CD14-positive monocyte (primary cell): Measurements from ENCODE around the gene SFXN2. TPM values are rescaled to one million over a fixed set of nuclear protein-coding genes. Genes with fewer than 3 reads are reported as not detected.

Source experiments
- DNase-seq, 3 donors: peaks; one replicate each; pipeline ENCODE4 v3.0.0-alpha.2; 2011 to 2022
- H2AFZ ChIP-seq: 2 replicates; pipeline ENCODE4 v1.6.0; 2012; ENCODE audit warnings: mild to moderate bottlenecking, low read depth, low read length, inconsistent platforms; ENCODE audit not compliant: insufficient read depth, poor library complexity, severe bottlenecking
- H3K27ac ChIP-seq, 2 donors: 1 replicate in 1 of 2; 2 replicates in 1 of 2; pipeline ENCODE4 v1.5.1; 2012 to 2013; ENCODE audit warnings: low read length in 2 of 2, control low read depth in 1 of 2, inconsistent platforms in 1 of 2, low read depth in 1 of 2, mild to moderate bottlenecking in 1 of 2
- H3K27me3 ChIP-seq, 2 donors: one replicate each; pipeline versions ENCODE4 v1.6.0 to v1.6.1; 2011 to 2013; ENCODE audit warnings: low read length in 2 of 2; ENCODE audit not compliant: control insufficient read depth in 2 of 2, insufficient read depth in 2 of 2
- H3K36me3 ChIP-seq, 2 donors: replicated peaks in 1 of 2; 1 replicate in 1 of 2; 2 replicates in 1 of 2; pipeline versions ENCODE4 v1.5.1 to v1.6.1; 2012 to 2013; ENCODE audit warnings: low read length in 2 of 2, control low read depth in 1 of 2, inconsistent platforms in 1 of 2, mild to moderate bottlenecking in 1 of 2; ENCODE audit not compliant: insufficient read depth in 2 of 2, control insufficient read depth in 1 of 2
- H3K4me1 ChIP-seq, 2 donors: 1 replicate in 1 of 2; 2 replicates in 1 of 2; pipeline versions ENCODE4 v1.5.1 to v1.6.1; 2012 to 2013; ENCODE audit warnings: low read length in 2 of 2, control low read depth in 1 of 2, inconsistent platforms in 1 of 2, mild to moderate bottlenecking in 1 of 2, moderate library complexity in 1 of 2; ENCODE audit not compliant: insufficient read depth in 2 of 2, control insufficient read depth in 1 of 2
- H3K4me2 ChIP-seq: replicated peaks from 2 replicates; pipeline ENCODE3; 2012; ENCODE audit warnings: low read length, moderate library complexity, mild to moderate bottlenecking; ENCODE audit not compliant: poor library complexity, severe bottlenecking; ENCODE audit errors: extremely low read depth
- H3K4me3 ChIP-seq, 3 experiments: fragments of 200-600 bp in 1 of 3; sonication (generic) in 1 of 3; replicated peaks in 1 of 3; 1 replicate in 2 of 3; 2 replicates in 1 of 3; pipeline ENCODE4 v1.5.1; 2011 to 2013; ENCODE audit warnings: low read length in 3 of 3, mild to moderate bottlenecking in 3 of 3, control low read depth in 2 of 3, low read depth in 2 of 3, inconsistent platforms in 1 of 3, moderate library complexity in 1 of 3
- H3K79me2 ChIP-seq: 2 replicates; pipeline ENCODE4 v1.6.0; 2012; ENCODE audit warnings: mild to moderate bottlenecking, control low read depth, inconsistent platforms, low read length, moderate library complexity; ENCODE audit not compliant: insufficient read depth
- H3K9ac ChIP-seq: 2 replicates; pipeline ENCODE4 v1.6.0; 2017; ENCODE audit warnings: low read length, mild to moderate bottlenecking; ENCODE audit not compliant: insufficient read depth, poor library complexity, severe bottlenecking
- H3K9me3 ChIP-seq, 2 donors: replicated peaks in 1 of 2; 1 replicate in 1 of 2; 2 replicates in 1 of 2; pipeline versions ENCODE4 v1.5.1 to v1.6.1; 2012 to 2013; ENCODE audit warnings: low read length in 2 of 2, control low read depth in 1 of 2; ENCODE audit not compliant: control insufficient read depth in 1 of 2, insufficient read depth in 1 of 2
- H4K20me1 ChIP-seq: 2 replicates; pipeline ENCODE4 v1.6.0; 2012; ENCODE audit warnings: mild to moderate bottlenecking, low read length, control low read depth, moderate library complexity; ENCODE audit not compliant: insufficient read depth
- H3K27ac Mint-ChIP-seq, 7 donors: one replicate each; pipeline ENCODE4 v1.8.0; 2020; ENCODE audit warnings: mild to moderate bottlenecking in 7 of 7, mixed read lengths in 7 of 7, moderate library complexity in 6 of 7, inconsistent platforms in 2 of 7
- H3K27me3 Mint-ChIP-seq, 3 donors: one replicate each; pipeline ENCODE4 v1.8.0; 2021 to 2022; ENCODE audit warnings: low read depth in 3 of 3, mild to moderate bottlenecking in 3 of 3, mixed read lengths in 3 of 3, moderate library complexity in 3 of 3, inconsistent platforms in 1 of 3
- H3K36me3 Mint-ChIP-seq, 2 donors: one replicate each; pipeline ENCODE4 v1.8.0; 2020; ENCODE audit warnings: mixed read lengths in 2 of 2, inconsistent platforms in 1 of 2, mild to moderate bottlenecking in 1 of 2
- H3K4me1 Mint-ChIP-seq: one replicate; pipeline ENCODE4 v1.8.0; 2020; ENCODE audit warnings: mild to moderate bottlenecking, mixed read lengths
- H3K4me3 Mint-ChIP-seq, 2 donors: one replicate each; pipeline ENCODE4 v1.8.0; 2020; ENCODE audit warnings: mild to moderate bottlenecking in 2 of 2, mixed read lengths in 2 of 2, moderate library complexity in 1 of 2
- H3K9me3 Mint-ChIP-seq, 7 donors: one replicate each; pipeline ENCODE4 v1.8.0; 2020 to 2022; ENCODE audit warnings: mixed read lengths in 7 of 7, mild to moderate bottlenecking in 6 of 7, moderate library complexity in 6 of 7, inconsistent platforms in 2 of 7
- WGBS: methylation state at CpG from one replicate; pipeline ENCODE4 v1.1.5; 2013; ENCODE audit warnings: missing lambda C conversion rate; ENCODE audit not compliant: insufficient coverage; 5-methylcytosine and 5-hydroxymethylcytosine counted together
- intact Hi-C, 2 donors: fragments of 100-400 bp; cut with micrococcal nuclease; formaldehyde crosslinking; loops; one replicate each; pipeline versions ENCODE4 v1.15.0 to v1.15.1; 2023
- polyA plus RNA-seq, 3 donors: library from polyadenylated mRNA; depleted of rRNA in 1 of 3; unstranded in 2 of 3; stranded (reverse) in 1 of 3; fragments of 300-500 nt in 2 of 3; fragments of >200 nt in 1 of 3; fragmentation: Illumina TruSeq in 2 of 3; gene quantifications; 1 replicate in 2 of 3; 2 replicates in 1 of 3; pipeline ENCODE4 v1.2.3, GENCODE V29; 2012 to 2021
- TF ChIP-seq, protein P1 (sequence below): fragments of 200-600 bp; IDR thresholded peaks from one replicate; pipeline ENCODE4 v1.8.0; 2022; ENCODE audit warnings: antibody characterized with exemption, mild to moderate bottlenecking

The SFXN2 gene
- polyA plus RNA-seq, 3 donors: 1.3 to 2.0 (median 1.8) TPM

DNA sequence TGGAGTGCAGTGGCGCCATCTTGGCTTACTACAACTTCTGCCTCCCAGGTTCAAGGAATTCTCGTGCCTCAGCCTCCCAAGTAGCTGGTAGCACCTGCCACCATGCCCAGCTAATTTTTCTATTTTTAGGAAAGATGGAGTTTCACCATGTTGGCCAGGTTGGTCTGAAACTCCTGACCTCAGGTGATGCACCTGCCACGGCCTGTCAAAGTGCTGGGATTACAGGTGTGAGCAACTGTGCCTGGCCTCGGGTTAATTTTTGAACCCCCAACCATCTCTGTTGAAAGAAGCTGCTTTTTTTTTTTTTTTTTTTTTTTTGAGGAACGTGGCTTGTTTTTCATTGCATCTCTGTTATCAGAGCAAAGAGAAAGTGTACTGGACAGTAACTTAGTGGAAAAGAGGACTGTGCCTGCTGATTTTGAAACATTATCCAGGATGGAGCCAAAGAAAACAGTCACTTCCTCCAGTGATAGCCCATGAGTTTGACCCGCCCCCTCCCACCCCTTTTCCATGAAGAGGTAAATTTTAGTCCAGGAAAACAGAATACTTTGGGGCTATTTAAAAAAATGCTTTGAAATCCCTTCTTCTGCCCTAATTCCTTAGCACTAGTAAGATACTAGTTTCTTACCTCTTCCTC, 67.6 kb downstream of the SFXN2 start:
- H3K27me3 Mint-ChIP-seq: peaks cover 0 to 1% (median 0%) of the 10 kb centered on the region in 3 donors
- peak overlapping the region in 6 of 7 donors; percentile 73 to 95 (median 90) for H3K27ac Mint-ChIP-seq
- Histone ChIP-seq H3K4me1 (peaks cover 54 to 62% of the 10 kb centered on the region in 2 donors), H3K36me3 (peaks cover 6 to 31% of the 10 kb centered on the region in 2 donors), H4K20me1 (peaks cover 46% of the 10 kb centered on the region), H3K9ac (no peak overlapping the region), H3K4me3 (no peak overlapping the region), H3K27me3 (no peaks in the 10 kb centered on the region), H3K4me2 (no peak overlapping the region), H3K27ac (peak overlapping the region in 1 of 2 donors; percentile 69), H2AFZ (no peak overlapping the region), H3K9me3 (no peaks in the 10 kb centered on the region), H3K79me2 (peaks cover 96% of the 10 kb centered on the region)
- H3K4me1 Mint-ChIP-seq: peaks cover 61% of the 10 kb centered on the region
- H3K36me3 Mint-ChIP-seq: peaks cover 29 to 50% of the 10 kb centered on the region in 2 donors
- no peak overlapping the region for H3K4me3 Mint-ChIP-seq
- DNase-seq: no peak
- TF ChIP-seq, protein P1, sequence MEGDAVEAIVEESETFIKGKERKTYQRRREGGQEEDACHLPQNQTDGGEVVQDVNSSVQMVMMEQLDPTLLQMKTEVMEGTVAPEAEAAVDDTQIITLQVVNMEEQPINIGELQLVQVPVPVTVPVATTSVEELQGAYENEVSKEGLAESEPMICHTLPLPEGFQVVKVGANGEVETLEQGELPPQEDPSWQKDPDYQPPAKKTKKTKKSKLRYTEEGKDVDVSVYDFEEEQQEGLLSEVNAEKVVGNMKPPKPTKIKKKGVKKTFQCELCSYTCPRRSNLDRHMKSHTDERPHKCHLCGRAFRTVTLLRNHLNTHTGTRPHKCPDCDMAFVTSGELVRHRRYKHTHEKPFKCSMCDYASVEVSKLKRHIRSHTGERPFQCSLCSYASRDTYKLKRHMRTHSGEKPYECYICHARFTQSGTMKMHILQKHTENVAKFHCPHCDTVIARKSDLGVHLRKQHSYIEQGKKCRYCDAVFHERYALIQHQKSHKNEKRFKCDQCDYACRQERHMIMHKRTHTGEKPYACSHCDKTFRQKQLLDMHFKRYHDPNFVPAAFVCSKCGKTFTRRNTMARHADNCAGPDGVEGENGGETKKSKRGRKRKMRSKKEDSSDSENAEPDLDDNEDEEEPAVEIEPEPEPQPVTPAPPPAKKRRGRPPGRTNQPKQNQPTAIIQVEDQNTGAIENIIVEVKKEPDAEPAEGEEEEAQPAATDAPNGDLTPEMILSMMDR: no peak
- intact Hi-C loops: no loop called here
- H3K9me3 Mint-ChIP-seq: peaks cover 0 to 2% (median 0%) of the 10 kb centered on the region in 7 donors
- 90% methylated on average over 2 of the region's 6 CpGs for WGBS

DNA sequence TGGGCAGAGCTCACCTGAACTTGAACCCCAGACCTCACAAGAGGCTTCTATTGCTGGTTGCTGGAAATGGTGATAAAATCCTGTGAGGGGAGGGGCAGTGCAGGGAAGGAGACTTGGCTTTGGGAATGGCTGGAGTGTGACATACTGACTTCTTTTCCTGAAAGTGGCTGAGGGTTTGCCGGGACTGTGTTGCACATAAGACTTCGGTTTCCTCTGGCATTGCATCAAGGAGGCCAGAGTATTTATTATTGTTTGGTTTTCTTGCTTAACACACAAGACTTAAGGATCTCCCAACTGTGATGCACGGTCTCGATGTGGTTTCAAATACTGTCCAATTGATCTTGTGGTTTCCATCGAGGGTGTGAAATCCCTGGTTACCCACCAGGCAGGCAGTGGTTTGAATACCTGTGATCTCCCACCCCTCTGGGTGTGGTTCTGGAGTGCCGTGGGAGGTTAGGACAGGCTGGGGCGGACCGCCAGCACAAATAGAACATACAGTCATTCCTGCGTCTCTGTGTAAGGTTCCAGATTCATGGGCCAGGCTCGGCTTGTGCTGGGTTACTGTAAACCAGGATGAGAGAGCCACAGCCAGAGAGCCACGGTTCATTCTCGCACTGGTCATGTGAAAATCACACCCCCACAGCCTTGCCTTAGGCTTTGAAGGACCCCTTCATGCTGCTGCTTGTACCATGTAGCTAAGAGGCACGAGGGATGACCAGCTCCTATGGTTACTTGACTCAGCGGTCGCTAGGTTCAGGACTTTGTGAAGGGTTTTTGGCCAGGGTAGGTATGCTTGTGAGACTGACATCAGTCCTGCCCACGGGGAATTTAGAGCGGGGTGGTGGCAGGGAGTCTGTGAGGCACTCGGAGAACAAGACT, 68.5 kb downstream of the SFXN2 start:
- peak overlapping the region; percentile 20 to 69 for H3K27ac ChIP-seq
- H3K27me3 ChIP-seq: no peaks in the 10 kb centered on the region
- TF ChIP-seq, protein P1: no peak
- peaks cover 95% of the 10 kb centered on the region for H3K79me2 ChIP-seq
- Mint-ChIP-seq H3K4me3 (peak overlapping the region; percentile 13 to 37), H3K9me3 (peaks cover 0 to 2% (median 0%) of the 10 kb centered on the region in 7 donors), H3K27ac (peak overlapping the region; percentile 85 to 95 (median 89)), H3K36me3 (peaks cover 25 to 47% of the 10 kb centered on the region in 2 donors), H3K4me1 (peaks cover 62% of the 10 kb centered on the region), H3K27me3 (peaks cover 0 to 1% (median 0%) of the 10 kb centered on the region in 3 donors)
- peaks cover 41% of the 10 kb centered on the region for H4K20me1 ChIP-seq
- H2AFZ ChIP-seq: no peak overlapping the region
- 100% methylated on average over 9 of the region's 18 CpGs for WGBS
- H3K9me3 ChIP-seq: no peaks in the 10 kb centered on the region
- peak overlapping the region; percentile 2 for H3K9ac ChIP-seq
- peaks cover 55 to 60% of the 10 kb centered on the region in 2 donors for H3K4me1 ChIP-seq
- no peak overlapping the region for H3K4me3 ChIP-seq
- peak overlapping the region; percentile 6 for H3K4me2 ChIP-seq
- intact Hi-C loops: no loop called here
- no peak for DNase-seq
- peaks cover 3 to 26% of the 10 kb centered on the region in 2 donors for H3K36me3 ChIP-seq
